Brain pericyte (primary cell): ENCODE results near the gene PPIP5K2.
"Not testable (repeated sequence)": the region's sequence is repeated elsewhere in the genome, so short reads cannot be mapped to it uniquely, and the experiment has no call there.

ENCODE experiments used
- DNase-seq: peaks from one replicate; pipeline ENCODE4 v3.0.0-alpha.2; 2012; ENCODE audit warnings: low read depth, low spot score

The PPIP5K2 gene

GRCh38 chr5:103207653-103208052 lies 87.6 kb downstream of the PPIP5K2 start:
- DNase-seq, result no peak

DNA sequence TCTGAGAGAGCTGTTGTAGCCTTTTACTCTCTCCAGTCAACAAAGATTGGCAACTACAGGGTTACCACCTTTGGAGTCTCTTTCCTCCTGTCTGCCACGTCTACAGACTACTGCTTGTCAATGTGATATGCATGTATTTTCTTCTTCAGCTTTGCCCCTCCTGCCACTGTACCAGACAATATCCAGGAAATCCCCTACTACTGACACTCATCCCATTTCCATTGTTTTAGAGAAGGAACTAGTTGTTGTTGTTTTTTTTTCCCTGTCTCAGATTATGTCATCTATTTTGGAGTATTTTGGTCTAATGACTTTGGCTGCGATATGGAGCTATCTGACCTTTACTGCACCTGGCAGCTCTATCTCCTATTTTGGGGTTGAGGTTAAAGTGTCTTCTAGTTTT lies 88.4 kb downstream of the PPIP5K2 start:
- no peak for DNase-seq

DNA sequence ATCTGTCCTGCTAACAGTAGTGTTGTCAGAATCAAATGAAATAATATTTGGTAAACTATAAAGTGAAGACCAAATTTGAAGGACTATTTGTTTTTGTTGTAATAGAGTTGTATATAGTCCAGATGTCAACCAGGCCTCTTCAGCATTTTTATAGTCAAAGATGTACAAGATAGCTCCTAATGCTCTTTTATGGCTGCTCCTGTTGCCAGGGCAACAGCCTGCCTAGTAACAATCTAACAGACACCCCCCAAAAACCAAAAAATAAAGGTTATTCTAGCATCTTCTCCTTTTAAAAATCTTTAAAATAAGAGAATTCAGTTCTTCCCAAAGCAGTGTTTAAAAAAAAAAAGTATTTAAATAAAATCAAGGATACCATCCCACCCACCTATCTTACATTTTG lies 89.0 kb downstream of the PPIP5K2 start:
- no peak for DNase-seq

DNA sequence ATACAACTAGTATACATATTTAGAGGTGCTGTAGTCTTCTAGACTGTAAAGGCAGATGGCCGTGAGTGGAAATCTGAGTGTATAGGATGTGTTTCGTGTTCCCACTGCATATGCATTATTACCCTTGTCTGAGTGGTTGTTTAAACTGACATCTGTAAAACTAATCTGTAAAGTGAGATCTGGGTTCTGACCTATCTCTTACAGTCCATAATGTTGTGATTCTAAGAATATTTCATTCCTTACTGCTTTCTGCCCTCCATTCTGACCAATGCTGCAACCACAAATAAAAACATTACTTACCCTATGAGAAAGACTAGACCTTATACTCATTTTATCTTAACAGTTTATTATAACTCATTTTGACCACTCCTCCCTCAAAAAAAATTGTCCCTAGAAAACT lies 90.9 kb downstream of the PPIP5K2 start:
- DNase-seq, result no peak

- no peak for DNase-seq
These were observed 91.8 kb downstream of the PPIP5K2 start for GRCh38 chr5:103211576-103212561.

GRCh38 chr5:103216137-103216536 lies 96.0 kb downstream of the PPIP5K2 start:
- DNase-seq, result no peak

DNA sequence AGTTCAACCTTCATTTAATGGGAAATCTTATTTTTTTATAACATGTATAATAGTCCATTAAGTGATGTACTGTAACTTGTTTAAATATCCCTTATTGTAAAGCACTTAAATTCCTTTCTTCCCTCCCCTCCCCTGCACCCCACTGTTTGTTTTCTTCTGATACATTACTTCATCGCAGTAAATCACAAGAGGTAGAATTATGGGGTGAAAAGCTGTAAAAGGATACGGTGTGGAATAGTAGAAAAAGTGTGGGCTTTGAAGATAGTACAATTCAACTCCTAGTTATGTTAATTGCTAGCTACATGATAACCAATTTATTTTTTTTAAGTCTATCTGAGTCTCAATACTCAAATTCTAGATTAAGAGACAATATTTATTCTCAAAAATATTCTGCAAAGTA lies 96.6 kb downstream of the PPIP5K2 start:
- no peak for DNase-seq

DNA sequence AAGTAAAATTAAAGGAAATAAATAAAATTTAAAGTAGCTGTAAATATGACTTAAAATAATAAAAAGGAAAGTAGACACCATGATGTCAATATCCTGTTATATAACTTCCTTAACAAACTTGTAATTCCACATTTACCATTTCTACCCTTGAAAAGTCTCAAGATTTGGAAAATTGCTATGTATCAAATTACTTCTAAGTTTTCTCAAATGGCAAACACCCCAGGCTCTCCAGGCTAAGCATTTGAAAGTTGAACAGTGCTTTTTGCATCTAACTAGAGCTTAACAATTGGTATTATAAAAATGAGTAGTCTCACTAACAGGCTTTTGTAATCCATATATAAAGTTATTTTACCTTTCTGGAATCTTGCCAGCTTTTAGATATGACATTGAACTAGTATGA lies 97.0 kb downstream of the PPIP5K2 start:
- DNase-seq, result no peak

- DNase-seq, result no peak
These were observed 98.1 kb downstream of the PPIP5K2 start for GRCh38 chr5:103218164-103218563.

GRCh38 chr5:103219074-103219473 lies 99.0 kb downstream of the PPIP5K2 start:
- DNase-seq, result not testable (repeated sequence)

GRCh38 chr5:103223031-103223955 lies 103.2 kb downstream of the PPIP5K2 start:
- DNase-seq, result no peak

- no peak for DNase-seq
These were observed 104.2 kb downstream of the PPIP5K2 start for GRCh38 chr5:103224118-103224893.

GRCh38 chr5:103224894-103225246 lies 104.8 kb downstream of the PPIP5K2 start:
- no peak for DNase-seq

GRCh38 chr5:103228061-103228460 lies 108.0 kb downstream of the PPIP5K2 start:
- DNase-seq, result no peak

GRCh38 chr5:103228588-103228987 lies 108.5 kb downstream of the PPIP5K2 start:
- no peak for DNase-seq

- no peak for DNase-seq
These were observed 112.4 kb downstream of the PPIP5K2 start for GRCh38 chr5:103232393-103232999.

- DNase-seq, result no peak
These were observed 114.3 kb downstream of the PPIP5K2 start for GRCh38 chr5:103234239-103234975.

GRCh38 chr5:103235891-103236290 lies 115.8 kb downstream of the PPIP5K2 start:
- DNase-seq, result no peak

GRCh38 chr5:103237778-103238177 lies 117.7 kb downstream of the PPIP5K2 start:
- DNase-seq, result no peak

DNA sequence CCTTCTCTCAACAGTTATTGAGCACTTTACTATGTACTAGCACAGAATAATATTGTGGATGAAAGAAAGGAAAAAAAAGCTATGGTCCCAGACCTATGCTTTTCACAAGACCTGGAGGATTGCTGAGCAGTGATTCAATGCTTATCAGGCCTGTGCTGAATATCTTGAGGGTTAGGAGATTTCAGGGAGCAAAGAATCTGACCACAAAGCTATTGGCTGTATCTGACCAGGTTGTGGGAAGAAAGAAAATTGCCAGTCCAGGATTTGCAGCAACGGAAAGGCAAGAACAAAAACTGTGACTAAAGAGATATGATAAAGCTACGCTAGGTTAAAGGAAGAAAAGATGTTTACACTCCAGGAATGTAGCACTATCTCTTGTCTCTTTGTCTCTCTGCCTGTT lies 123.6 kb downstream of the PPIP5K2 start:
- DNase-seq, result no peak
